ENCODE measurements around the gene KCNK1.

The KCNK1 gene

GRCh38 chr1:233613252-233614172 lies at the start of gene KCNK1:
TSS of gene KCNK1 (plus strand) at chr1:233614106. CDS start at chr1:233614172, 66 bp downstream.
- DNase-seq = no peak

- DNase-seq = no peak
Measured at GRCh38 chr1:233565313-233565712, 48.6 kb upstream of the KCNK1 start.

GRCh38 chr1:233566886-233567285 lies 47.0 kb upstream of the KCNK1 start:
- DNase-seq = no peak

GRCh38 chr1:233569636-233570035 lies 44.3 kb upstream of the KCNK1 start:
- no peak for DNase-seq

DNA sequence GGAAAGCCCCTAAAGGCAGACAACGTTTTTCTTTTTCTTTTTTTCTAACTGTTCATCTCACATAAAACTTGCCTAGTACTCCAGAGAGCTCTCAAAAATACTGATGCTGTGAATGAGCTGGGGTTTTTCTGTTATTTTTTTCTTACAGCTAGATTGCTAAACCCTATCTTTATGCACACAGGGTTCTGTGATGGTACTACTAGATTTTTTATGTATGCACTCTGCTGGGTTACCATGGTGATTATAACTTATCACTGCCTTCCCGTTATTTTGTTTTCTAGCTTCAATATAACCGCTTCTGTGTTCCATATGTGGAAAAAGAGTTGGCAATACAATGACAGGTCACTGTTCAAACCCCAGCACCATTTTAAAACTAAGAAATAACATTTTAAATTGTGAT lies 43.7 kb upstream of the KCNK1 start:
- no peak for DNase-seq

DNA sequence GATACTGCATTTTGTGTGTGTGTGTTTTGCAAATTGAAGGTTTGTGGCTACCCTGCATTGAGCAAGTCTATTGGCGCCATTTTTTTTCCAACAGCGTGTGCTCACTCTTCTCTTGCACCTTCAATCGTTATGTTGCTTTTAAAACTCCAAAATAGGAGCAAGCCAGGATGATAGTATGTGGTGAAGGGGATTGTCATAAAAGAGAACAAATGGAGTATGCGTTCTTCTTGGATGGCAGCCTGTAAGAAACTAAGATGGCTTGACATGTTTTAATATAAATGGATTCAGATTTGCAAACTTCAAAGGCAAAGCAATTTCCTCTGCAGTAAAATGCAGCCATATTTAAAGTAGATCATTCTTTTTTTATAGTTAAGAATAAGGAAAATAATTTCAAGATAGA lies 43.2 kb upstream of the KCNK1 start:
- DNase-seq = no peak

DNA sequence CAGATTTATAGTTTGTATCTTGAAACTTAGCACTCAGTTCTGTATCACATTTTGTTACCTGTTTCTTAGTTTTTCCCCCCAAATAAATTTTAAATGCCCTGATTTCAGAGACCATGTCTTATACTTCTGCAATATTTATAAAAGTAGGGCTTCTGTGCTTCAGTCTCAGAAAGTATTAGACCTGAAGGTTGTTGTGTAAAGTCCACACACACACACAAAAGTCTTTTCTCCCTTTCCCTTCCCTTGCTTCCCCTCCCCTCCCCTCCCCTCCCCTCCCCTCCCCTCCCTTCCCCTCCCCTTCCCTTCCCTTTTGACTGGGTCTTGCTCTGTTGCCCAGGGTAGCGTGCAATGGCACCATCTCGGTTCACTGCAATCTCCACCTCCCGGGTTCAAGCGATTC lies 41.0 kb upstream of the KCNK1 start:
- DNase-seq = no peak

DNA sequence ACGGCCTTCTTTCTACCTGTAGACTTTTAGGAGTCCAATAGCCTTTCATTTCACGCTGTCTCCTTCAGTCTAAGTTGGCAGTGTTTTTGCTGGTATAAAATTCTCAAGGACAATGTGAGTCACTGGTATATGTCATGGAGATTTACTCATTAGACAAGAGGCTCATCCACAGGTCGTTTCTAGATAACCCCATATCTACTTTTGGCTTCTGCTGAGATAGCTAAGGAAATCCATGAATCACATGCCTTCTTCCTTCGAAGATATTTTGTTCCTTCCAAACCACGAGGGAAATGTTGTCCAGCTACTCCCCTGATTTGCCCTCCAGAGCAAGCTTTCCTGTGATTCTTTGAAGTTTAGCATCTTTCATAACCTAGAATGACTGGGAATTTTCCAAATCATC lies 38.5 kb upstream of the KCNK1 start:
- DNase-seq = no peak

DNA sequence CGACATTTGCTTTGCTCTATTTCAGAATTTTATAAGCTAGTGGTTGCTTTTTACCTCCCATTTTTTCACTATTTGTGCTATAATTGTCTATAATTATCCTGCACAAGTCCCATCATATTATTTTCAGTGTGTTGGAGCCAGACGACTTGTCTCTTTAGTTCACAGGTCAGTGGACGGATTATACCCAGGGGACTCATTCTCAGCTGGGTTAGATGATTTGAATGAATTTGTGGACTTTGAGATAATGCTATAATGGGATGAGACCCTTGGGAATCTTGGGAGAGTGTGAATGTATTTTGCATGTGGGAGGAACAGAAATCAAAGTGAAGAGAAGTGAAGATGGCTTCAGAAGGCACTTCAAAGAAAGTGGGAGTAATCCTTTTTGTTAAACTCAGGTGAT lies 31.5 kb upstream of the KCNK1 start:
- no peak for DNase-seq

GRCh38 chr1:233584376-233584775 lies 29.5 kb upstream of the KCNK1 start:
- DNase-seq = no peak

GRCh38 chr1:233584931-233585330 lies 29.0 kb upstream of the KCNK1 start:
- no peak for DNase-seq

DNA sequence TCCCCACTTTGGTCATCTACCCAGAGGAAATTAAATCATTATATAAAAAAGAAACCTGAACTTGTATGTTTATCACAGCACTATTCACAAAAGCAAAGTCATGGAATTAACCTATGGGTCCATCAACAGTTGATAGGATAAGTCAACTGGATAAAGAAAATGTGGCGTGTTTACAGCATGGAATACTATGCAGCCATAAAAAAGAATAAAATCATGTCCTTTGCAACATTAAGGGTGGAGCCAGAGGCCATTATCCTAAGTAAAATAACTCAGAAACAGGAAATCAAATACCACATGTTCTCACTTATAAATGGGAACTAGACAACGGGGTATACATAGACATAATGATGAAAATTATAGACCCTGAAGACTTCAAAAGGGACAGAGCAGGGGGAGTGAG lies 27.6 kb upstream of the KCNK1 start:
- DNase-seq = no peak

DNA sequence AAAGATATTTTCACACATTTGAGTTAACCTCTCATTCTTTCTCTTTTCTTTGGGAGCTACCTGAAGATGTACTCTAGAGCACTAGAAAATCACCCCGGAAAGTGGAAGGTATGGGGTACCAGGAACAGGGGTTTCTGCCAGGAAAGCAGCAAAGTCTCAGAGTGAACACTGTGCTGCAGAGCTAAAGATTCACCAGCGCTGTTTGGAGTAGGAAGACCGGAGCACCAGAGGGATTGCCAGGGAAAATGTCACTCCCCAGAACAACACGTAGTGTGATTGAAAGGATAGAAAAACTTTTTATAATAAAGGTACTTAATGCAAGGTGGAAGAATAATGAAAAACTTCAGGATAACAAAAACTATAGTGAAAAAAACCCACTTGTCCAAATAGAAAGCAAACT lies 26.7 kb upstream of the KCNK1 start:
- no peak for DNase-seq

DNA sequence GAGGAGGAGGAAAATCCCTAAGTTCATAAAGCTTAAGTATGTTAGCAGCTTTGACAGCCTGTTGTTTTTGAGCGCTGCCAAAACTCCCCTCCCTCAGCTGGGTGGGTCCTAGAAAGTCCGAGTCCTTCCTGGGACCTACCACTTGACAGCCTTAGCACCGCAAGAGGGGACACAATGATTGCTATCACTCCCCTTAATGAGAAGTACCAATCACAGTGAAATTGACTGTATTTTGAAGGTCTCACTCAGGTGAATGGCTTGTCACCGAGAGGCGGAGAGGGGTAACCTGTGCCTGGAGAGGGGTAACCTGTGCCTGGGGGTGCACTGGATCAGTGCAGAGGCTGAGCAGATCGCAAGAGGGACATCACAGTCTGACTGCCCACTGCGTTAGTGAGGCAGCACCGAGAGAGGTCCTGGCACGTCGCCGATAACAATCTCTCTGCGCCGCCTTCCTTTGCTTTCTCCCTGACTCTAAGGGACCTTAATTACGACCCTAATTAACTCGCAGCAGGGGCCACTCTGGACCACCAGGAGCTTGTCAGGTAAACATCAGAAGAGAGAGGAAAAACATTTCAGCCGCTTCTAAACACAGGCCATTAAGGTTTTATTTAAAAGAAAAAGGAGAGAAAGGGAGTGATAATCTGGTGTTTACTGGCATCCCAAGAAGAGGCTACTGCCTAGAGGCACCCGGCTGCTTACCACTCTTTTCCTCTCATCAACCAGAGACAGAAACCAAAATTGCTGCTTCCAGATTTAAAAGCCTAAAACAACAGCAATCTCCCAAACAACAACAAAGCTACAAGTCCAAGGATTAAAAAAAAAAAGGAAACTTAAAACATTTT lies 25.7 kb upstream of the KCNK1 start:
- DNase-seq = no peak

DNA sequence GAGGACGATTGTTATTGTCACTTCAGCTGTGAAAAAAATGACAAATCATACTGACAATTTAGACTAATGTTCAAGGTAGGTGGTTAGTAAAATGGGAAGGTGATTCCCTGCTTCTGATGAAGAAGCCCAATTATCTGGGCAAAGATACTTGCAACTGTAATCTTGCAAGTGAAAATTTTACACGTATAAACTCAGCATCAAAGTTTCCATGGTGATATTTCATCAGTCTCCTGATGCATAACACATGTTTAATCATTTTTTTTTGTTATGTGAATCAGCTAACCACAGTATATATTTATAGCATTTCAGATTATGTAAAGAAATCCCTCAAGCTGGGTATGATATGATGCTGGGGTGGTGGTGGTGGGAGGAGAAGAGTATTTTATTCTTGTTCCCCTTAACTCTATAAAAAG lies 16.4 kb upstream of the KCNK1 start:
- DNase-seq = no peak

DNA sequence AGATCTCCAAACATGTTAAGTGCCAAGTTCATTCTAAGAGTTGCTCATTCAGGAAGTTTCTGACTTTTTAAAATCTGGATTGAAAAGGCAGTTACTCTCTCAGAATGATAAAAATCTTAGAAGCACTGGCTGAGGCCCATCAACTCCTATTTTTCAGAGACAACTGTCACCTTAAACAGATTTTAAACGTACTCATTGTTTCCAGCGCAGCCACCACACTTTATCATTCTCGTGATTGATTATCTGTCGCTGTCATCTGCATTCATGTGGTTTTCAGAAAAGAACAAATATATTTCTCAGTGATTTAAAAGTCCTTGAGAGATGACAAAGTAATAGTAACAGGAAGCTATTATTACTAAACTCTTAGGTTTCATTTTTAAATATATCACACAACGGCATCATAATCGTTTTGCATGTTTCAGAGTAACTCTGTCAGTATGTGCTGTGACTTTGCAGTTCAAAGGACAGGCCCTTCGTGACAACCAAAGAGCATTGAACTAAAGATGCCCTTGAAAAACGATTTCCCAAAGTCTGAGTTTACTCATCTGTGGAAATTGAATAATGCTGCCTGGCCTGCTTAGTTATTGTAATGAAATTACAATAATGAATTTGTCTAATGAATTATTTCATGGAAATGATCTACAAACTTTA lies 14.9 kb upstream of the KCNK1 start:
- no peak for DNase-seq

GRCh38 chr1:233599542-233600073 lies 14.3 kb upstream of the KCNK1 start:
- no peak for DNase-seq

GRCh38 chr1:233600488-233600887 lies 13.4 kb upstream of the KCNK1 start:
- DNase-seq = no peak

DNA sequence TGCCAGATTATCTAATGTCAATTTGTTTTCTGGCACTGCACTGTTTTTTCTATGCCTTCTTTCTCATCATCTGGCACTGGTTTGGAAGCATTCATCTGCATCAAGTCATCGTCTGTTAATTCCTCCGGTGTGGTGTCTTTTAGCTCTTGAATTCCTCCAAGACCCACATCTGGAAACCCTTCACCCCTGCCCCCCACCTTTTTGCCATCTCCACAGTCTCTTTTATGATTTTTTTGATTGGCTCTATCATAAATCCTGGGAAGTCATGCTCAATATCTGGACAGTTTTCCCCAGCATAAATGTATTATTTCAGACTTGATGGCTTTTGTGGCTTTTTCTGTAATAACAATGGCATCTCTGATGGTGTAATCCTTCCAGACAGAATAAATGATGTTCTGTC lies 10.4 kb upstream of the KCNK1 start:
- DNase-seq = no peak

GRCh38 chr1:233605205-233605604 lies 8.7 kb upstream of the KCNK1 start:
- DNase-seq = no peak

DNA sequence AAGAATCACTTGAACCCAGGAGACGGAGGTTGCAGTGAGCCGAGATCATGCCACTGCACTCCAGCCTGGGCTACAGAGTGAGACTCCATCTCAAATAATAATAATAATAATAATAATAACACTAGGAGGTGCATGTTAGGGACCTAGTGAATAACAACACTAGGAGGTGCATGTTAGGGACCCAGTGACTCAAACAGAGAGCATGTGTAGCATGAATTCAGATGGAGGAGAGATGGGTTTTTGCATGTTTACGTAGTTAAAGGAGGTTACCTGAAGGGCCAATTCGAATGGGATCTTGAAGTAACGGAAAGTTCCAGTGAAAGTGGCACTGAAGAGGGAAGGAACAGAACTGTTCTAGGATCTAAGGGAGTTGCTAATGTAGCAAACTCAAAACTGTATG lies 7.1 kb upstream of the KCNK1 start:
- no peak for DNase-seq

DNA sequence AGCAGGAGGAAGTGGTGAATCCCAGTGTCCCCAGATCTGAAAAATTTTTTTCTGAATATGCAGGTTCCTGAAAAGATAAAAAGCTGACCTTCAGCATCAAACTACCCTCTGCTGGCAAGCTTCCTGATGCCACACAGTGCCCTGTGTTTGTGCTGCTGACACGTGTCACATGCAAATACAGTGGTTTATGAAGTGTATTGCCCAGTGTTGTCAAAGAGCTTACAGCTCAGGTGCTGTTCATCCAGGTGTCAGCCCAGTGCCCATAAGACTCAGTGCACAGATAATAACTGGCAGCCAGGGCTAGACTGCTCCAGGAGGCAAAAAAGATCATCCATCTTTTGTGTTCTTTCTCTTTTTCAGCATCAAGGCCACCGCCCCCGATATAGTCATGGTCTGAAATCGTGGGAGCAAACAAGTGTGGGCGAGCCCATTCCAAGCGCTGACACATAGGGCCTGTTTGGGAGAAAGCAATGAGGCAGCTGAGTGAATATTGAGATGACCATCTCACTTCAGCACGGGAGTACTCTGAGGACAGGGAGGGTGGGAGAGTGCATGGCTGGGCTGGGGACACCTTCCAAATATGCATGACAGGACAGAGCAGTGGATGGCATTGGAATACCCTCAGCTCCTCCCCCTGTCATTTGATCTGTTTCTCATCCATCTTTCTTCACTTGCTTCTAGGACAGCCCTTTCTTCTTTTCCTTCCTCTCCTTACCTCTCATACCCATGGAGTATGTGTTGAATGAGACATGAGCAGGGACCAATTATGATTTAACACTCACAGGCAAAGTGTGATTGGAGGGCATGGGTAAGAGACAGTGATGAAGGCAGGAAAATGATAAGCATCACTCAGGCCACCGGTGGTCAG lies 6.4 kb upstream of the KCNK1 start:
- DNase-seq = no peak

Measured in CD4-positive, alpha-beta T cell treated with Interleukin-4 for 4 hours (primary cell).